Breast epithelium (tissue), 3 donors: ENCODE data around the gene KLHL42.

ENCODE experiments used
- CTCF ChIP-seq, 3 donors: fragments of 450-650 bp; IDR thresholded peaks; one replicate each; pipeline ENCODE4 v1.5.1; 2016 to 2017; ENCODE audit warnings: antibody characterized with exemption in 3 of 3, mild to moderate bottlenecking in 3 of 3, moderate library complexity in 3 of 3
- POLR2A ChIP-seq: fragments of 450-650 bp; IDR thresholded peaks from one replicate; pipeline ENCODE4 v1.6.1; 2016; ENCODE audit warnings: antibody characterized with exemption, mild to moderate bottlenecking, moderate library complexity

- TF ChIP-seq CTCF (IDR thresholded peaks at IDR 0.05) (no peak), POLR2A (no peak)
Observed at GRCh38 chr12:27817766-27818165, 37.7 kb downstream of the KLHL42 start.
